Measurements from ENCODE around the gene MACROH2A2.
A peak's percentile ranks its signal among the peaks of the same experiment; 100 is the strongest.

MACROH2A2 gene

GRCh38 chr10:70124918-70125317 lies 72.3 kb downstream of the MACROH2A2 start:
- TF ChIP-seq CTCF (IDR thresholded peaks at IDR 0.05; ENCODE audit: low read length, missing control alignments) = no peak
- H3K4me3 ChIP-seq (replicated peaks; ENCODE audit: low read depth, low read length) = no peak overlapping the region
- no peak for DNase-seq (ENCODE audit: low read depth)

- no peak for DNase-seq (ENCODE audit: low read depth)
- no peak for TF ChIP-seq CTCF (IDR thresholded peaks at IDR 0.05; ENCODE audit: low read length, missing control alignments)
- no peak overlapping the region for H3K4me3 ChIP-seq (replicated peaks; ENCODE audit: low read depth, low read length)
Measured at GRCh38 chr10:70125918-70126552, 73.4 kb downstream of the MACROH2A2 start.

- no peak for TF ChIP-seq CTCF (IDR thresholded peaks at IDR 0.05; ENCODE audit: low read length, missing control alignments)
- DNase-seq (ENCODE audit: low read depth) = no peak
- no peak overlapping the region for H3K4me3 ChIP-seq (replicated peaks; ENCODE audit: low read depth, low read length)
Measured at GRCh38 chr10:70126700-70127395, 74.2 kb downstream of the MACROH2A2 start.

GRCh38 chr10:70130878-70131559 lies 78.4 kb downstream of the MACROH2A2 start:
- TF ChIP-seq CTCF (IDR thresholded peaks at IDR 0.05; ENCODE audit: low read length, missing control alignments) = no peak
- DNase-seq (ENCODE audit: low read depth) = peak; percentile 88
- H3K4me3 ChIP-seq (replicated peaks; ENCODE audit: low read depth, low read length) = no peak overlapping the region

- H3K4me3 ChIP-seq (replicated peaks; ENCODE audit: low read depth, low read length) = peak overlapping the region; percentile 65
- DNase-seq (ENCODE audit: low read depth) = no peak
- no peak for TF ChIP-seq CTCF (IDR thresholded peaks at IDR 0.05; ENCODE audit: low read length, missing control alignments)
Measured at GRCh38 chr10:70131560-70131937, 78.9 kb downstream of the MACROH2A2 start.

GRCh38 chr10:70132098-70133029 lies 79.7 kb downstream of the MACROH2A2 start, which contains the start of gene AIFM2:
TSS of gene AIFM2 (minus strand) at chr10:70132825. CDS start at chr10:70124084, 8,741 bp downstream.
- peak; percentile 58 for DNase-seq (ENCODE audit: low read depth)
- H3K4me3 ChIP-seq (replicated peaks; ENCODE audit: low read depth, low read length) = peak within 1 kb of the TSS; percentile 65
- TF ChIP-seq CTCF (IDR thresholded peaks at IDR 0.05; ENCODE audit: low read length, missing control alignments) = no peak
